ENCODE data around the gene NPAS4. TPM values are rescaled to one million over a fixed set of nuclear protein-coding genes. Genes with fewer than 3 reads are reported as not detected.

Gene NPAS4
- total and polyA plus RNA-seq, 2 of the 13 experiments (the other 11 are each of a cell fraction or from before 2014, with no cell fraction given) = not detected

DNA sequence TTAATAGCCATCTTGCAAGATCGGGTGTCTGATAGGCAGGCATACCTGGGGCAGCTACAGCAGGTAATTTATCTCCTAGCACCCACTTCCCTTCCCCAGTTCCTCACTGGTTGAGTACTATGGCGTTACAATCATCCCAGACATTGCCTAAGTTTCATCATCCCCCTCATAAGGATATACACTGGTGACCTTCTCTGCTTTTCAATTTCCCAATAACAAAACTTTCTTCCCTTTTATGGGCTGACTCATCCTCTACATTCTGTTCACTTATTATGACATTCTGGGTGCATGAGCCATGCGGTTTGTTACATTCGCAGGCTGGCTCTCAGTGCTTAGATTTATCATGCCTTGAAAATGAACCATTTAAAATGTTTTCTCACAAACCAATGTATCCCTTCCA, 22.8 kb downstream of the NPAS4 start (continued):
- TF ChIP-seq, protein P1, sequence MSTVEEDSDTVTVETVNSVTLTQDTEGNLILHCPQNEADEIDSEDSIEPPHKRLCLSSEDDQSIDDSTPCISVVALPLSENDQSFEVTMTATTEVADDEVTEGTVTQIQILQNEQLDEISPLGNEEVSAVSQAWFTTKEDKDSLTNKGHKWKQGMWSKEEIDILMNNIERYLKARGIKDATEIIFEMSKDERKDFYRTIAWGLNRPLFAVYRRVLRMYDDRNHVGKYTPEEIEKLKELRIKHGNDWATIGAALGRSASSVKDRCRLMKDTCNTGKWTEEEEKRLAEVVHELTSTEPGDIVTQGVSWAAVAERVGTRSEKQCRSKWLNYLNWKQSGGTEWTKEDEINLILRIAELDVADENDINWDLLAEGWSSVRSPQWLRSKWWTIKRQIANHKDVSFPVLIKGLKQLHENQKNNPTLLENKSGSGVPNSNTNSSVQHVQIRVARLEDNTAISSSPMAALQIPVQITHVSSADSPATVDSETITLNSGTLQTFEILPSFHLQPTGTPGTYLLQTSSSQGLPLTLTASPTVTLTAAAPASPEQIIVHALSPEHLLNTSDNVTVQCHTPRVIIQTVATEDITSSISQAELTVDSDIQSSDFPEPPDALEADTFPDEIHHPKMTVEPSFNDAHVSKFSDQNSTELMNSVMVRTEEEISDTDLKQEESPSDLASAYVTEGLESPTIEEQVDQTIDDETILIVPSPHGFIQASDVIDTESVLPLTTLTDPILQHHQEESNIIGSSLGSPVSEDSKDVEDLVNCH (CRISPR knock-in tag; IDR thresholded peaks at IDR 0.05) = no peak
- TF ChIP-seq ZNF724P (CRISPR knock-in tag; IDR thresholded peaks at IDR 0.05; ENCODE audit: borderline replicate concordance) = no peak
- TF ChIP-seq SAFB2 (CRISPR knock-in tag; IDR thresholded peaks at IDR 0.05; ENCODE audit: borderline replicate concordance, low read depth) = no peak
- TF ChIP-seq, protein P2, sequence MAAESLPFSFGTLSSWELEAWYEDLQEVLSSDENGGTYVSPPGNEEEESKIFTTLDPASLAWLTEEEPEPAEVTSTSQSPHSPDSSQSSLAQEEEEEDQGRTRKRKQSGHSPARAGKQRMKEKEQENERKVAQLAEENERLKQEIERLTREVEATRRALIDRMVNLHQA (CRISPR knock-in tag; IDR thresholded peaks at IDR 0.05) = no peak
- TF ChIP-seq ZSCAN31 (CRISPR knock-in tag; IDR thresholded peaks at IDR 0.05; ENCODE audit: low read depth) = no peak
- no peak for TF ChIP-seq ZNF569 (CRISPR knock-in tag; IDR thresholded peaks at IDR 0.05; ENCODE audit: borderline replicate concordance)
- TF ChIP-seq, protein P3, sequence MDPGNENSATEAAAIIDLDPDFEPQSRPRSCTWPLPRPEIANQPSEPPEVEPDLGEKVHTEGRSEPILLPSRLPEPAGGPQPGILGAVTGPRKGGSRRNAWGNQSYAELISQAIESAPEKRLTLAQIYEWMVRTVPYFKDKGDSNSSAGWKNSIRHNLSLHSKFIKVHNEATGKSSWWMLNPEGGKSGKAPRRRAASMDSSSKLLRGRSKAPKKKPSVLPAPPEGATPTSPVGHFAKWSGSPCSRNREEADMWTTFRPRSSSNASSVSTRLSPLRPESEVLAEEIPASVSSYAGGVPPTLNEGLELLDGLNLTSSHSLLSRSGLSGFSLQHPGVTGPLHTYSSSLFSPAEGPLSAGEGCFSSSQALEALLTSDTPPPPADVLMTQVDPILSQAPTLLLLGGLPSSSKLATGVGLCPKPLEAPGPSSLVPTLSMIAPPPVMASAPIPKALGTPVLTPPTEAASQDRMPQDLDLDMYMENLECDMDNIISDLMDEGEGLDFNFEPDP (CRISPR knock-in tag; conservative IDR thresholded peaks at IDR 0.05) = no peak
- TF ChIP-seq ZNF451 (CRISPR knock-in tag; IDR thresholded peaks at IDR 0.05) = no peak
- TF ChIP-seq TGIF2 (CRISPR knock-in tag; IDR thresholded peaks at IDR 0.05) = no peak
- no peak for TF ChIP-seq NFATC3 (CRISPR knock-in tag; IDR thresholded peaks at IDR 0.05)

DNA sequence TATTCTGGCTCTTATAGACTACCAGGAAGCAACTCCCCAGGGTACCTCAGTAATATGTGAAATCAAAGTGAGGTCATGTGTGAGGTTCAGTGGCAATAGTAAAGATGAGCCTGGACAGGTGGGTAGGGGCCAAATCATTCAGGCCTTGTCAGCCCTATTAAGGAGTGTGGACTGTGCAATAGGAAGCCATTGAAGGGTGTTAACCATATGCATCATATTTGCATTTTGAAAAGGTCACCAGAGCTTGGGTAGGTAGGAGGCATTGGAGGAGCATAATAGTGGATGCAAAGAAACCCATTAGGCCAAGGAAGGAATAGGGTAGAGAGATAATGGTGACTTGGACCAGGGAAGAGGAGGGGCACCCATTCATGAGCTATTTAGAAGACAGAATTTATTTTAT, 26.2 kb downstream of the NPAS4 start:
- intact Hi-C loops (cut with micrococcal nuclease; ENCODE audit: unreplicated experiment) (loop anchor here (2.0 kb wide), 1 partner anchor 46 kb away; no protein-coding TSS in a partner anchor), in situ Hi-C loops (cut with HindIII; ENCODE audit: extremely low pct_ligation_motif_present, low pct_unique_long_range_greater_than_20kb) (no loop called here)
- ATAC-seq (no peak), DNase-seq (ENCODE audit: low spot score) (no peak), FAIRE-seq (no peak)
- Histone ChIP-seq H3K4me1 (ENCODE audit: insufficient read depth, low read length) (peaks cover 21% of the 10 kb centered on the region), H3K27me3 (ENCODE audit: control insufficient read depth in 1 of 2, insufficient read depth in 2 of 2, low read length in 2 of 2) (peaks cover 2 to 13% of the 10 kb centered on the region in 2 experiments; a peak in 3 of 5 replicates), H3K36me3 (replicated peaks in 1 of 2; ENCODE audit: control insufficient read depth in 1 of 2, insufficient read depth in 2 of 2, low read length in 2 of 2) (no peaks in the 10 kb centered on the region), H3K9ac (ENCODE audit: insufficient read depth, low read depth, low read length) (no peak overlapping the region), H3K27ac (ENCODE audit: extremely low read length, insufficient read depth, low read length) (no peak overlapping the region), H3K4me3 (replicated peaks in 1 of 3; ENCODE audit: insufficient read depth in 1 of 3, low read depth in 2 of 3, low read length in 3 of 3) (no peak overlapping the region), H4K20me1 (ENCODE audit: insufficient read depth, low read length) (no peaks in the 10 kb centered on the region), H3K79me2 (ENCODE audit: insufficient read depth, low read length) (no peaks in the 10 kb centered on the region), H3K9me3 (ENCODE audit: low read length) (no peaks in the 10 kb centered on the region), H3K4me2 (ENCODE audit: low read depth, low read length) (no peak overlapping the region), H2AFZ (ENCODE audit: low read length) (no peak overlapping the region)
- ChIA-PET CTCF (ENCODE audit: low intra/inter-chr PET ratio, low total read pairs) (no interaction called here), POLR2A (no interaction called here)
- BruUV-seq (replicated peaks) = no TSS peak
- TF ChIP-seq, protein P4, sequence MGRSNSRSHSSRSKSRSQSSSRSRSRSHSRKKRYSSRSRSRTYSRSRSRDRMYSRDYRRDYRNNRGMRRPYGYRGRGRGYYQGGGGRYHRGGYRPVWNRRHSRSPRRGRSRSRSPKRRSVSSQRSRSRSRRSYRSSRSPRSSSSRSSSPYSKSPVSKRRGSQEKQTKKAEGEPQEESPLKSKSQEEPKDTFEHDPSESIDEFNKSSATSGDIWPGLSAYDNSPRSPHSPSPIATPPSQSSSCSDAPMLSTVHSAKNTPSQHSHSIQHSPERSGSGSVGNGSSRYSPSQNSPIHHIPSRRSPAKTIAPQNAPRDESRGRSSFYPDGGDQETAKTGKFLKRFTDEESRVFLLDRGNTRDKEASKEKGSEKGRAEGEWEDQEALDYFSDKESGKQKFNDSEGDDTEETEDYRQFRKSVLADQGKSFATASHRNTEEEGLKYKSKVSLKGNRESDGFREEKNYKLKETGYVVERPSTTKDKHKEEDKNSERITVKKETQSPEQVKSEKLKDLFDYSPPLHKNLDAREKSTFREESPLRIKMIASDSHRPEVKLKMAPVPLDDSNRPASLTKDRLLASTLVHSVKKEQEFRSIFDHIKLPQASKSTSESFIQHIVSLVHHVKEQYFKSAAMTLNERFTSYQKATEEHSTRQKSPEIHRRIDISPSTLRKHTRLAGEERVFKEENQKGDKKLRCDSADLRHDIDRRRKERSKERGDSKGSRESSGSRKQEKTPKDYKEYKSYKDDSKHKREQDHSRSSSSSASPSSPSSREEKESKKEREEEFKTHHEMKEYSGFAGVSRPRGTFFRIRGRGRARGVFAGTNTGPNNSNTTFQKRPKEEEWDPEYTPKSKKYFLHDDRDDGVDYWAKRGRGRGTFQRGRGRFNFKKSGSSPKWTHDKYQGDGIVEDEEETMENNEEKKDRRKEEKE (IDR thresholded peaks at IDR 0.05) = no peak
- TF ChIP-seq HMG20B (CRISPR knock-in tag; conservative IDR thresholded peaks at IDR 0.05) (no peak), TCF7L2 (IDR thresholded peaks at IDR 0.05; ENCODE audit: low read depth, low read length) (no peak), CEBPB (IDR thresholded peaks at IDR 0.05; ENCODE audit: borderline replicate concordance, low read depth, low read length) (no peak)
- TF ChIP-seq, protein P5, sequence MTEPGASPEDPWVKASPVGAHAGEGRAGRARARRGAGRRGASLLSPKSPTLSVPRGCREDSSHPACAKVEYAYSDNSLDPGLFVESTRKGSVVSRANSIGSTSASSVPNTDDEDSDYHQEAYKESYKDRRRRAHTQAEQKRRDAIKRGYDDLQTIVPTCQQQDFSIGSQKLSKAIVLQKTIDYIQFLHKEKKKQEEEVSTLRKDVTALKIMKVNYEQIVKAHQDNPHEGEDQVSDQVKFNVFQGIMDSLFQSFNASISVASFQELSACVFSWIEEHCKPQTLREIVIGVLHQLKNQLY (CRISPR knock-in tag; IDR thresholded peaks at IDR 0.05) = no peak

All from HepG2 (cell line).